Urothelium cell line (cell line): ENCODE measurements around the gene CLHC1.

Experiments
- DNase-seq: peaks from one replicate; pipeline ENCODE4 v3.0.0; 2011; ENCODE audit warnings: low spot score, mixed read lengths
- FAIRE-seq: peaks from 2 replicates; lab custom pipeline; 2011; peaks lifted over from hg19 to GRCh38; lab: Jason Lieb, UNC

CLHC1 gene

DNA sequence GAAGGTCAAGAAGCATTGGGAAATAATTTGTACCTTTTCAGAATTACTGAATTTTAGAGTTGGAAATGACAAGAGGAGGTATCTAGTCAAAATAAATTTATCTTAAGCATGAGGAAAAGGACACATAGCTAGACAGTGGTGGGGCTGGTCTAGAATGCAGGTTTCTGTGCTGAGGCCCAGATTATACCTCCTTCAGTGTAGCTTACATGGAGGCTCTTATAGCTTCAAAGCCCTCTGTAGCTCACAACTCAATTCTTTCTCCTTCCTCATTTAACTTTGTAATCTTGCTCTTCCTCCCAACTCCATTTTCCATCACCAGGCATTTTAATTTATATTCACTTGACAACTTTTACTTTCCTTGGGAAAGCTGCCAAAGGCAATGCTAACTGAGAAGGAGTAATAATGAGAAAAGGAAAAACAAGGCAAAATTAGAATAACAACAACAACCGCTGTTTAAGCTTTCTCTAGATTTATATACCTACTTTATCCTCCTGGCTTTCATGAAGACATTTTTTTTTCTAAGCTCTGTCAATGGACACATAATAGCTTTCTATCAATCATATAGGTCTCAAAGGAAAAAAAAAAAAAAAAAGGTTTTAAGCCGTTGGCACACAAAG, 58.5 kb downstream of the CLHC1 start:
- FAIRE-seq, result no peak
- DNase-seq, result no peak

- no peak for DNase-seq
Observed at GRCh38 chr2:55169915-55170314, 62.2 kb downstream of the CLHC1 start.

GRCh38 chr2:55169359-55169758, 62.7 kb downstream of the CLHC1 start:
- FAIRE-seq, result no peak
- no peak for DNase-seq

More at GRCh38 chr2:55169915-55170314, 62.2 kb downstream of the CLHC1 start:
- no peak for FAIRE-seq

DNA sequence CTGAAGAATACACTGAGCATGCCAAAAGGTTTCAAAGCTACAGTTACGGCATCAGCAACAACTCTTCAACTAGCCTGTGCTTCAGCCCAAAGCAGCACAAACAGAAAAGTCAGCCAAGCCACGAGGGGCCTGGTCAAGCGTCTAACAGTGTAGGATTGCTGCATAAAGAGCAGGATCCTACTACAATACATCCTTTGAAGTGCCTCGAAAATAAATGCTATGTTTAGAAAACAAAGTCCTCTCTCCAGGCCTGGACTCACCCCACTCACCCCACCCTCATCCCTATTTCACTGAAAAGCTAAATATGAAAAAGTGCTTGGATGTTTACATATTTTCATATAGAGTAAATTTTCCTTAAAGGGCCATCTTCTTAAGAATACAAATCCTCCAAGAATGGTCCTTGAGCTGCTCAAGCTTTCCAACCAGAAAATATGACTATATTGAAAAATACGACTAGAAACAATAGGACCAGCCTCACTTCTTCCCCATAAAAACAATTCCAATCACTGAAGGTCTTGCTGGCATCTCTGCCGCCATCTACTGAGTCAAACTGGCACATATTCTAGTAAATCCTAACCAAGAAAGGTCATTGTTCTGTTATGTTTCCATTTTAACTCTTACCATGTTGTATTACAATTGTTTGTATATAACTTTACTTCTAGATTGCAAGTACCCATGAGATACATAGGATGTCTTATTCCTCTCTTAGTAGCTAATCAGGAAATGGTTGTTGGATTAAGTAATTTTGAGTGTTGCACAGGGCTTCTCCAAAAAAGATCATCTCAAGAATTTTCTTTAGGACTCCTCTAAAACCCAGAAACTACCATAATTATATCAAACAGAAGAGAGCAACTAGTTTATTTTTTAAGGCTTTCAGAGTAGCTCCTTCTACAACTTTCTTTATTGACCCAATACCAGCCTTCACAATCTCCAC, 63.6 kb downstream of the CLHC1 start:
- DNase-seq, result peak; percentile 60
- no peak for FAIRE-seq

DNA sequence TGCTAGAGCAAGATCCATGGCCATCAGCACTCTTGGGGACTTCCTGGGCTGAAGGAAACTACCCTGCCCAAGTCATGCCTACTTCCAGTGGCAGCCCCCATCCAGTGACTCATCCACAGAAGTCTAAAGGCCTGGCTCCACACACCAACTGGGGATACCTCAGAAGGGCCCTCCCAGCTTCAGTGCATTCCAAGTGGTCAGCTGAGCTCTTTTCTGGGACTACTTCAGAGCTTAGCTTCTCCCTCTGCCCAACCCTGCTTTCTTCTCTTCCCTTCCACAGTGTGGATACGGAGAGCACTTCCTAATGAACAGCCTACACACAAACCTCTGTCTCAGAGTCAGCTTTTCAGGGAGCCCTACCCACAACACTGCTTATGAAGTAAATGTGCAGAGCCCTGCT, 66.5 kb downstream of the CLHC1 start:
- DNase-seq, result peak; percentile 42
- no peak for FAIRE-seq

DNA sequence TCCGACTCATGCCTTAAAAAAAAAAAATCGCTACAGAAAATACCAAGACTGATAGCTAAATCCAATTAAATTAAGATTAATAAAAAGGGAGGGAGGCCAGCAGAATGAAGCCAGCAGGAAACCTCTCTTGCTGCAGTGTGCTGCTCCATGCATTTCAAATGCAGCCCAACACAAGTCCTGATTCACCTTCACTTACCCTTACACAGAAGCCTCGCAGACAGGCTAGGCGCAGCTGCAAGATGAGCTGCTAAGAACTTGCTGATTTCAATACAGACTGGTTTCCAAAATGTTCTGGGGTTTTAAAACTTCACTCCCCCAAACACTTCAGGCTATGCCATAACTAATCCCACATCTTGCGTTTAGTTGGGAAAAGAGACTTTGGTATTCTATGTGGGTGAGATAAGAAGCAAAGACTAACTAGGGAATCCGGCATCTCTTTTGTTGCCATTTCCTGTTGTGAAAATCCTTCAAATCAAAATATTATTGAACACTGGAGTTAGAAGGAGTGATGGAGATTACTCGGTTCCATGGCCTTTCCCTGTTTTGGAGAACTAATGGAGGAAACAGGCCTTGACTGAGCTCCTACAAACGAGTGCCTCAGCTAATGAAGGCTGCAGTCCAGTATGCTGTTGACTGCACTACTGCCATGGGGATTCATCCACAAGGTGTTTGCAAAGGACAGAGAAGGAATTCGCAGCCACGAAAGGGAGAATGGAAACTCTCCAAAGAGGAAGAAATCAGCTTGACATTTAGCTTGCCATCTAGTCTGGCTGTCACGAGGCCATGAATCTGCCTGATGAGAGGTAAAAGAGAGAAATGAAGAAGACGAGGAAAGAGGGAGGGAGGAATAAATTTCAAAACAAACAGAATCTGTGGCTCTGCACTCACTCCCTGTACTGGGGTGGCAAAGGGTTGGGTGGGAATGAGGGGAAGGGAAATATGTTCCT, 67.3 kb downstream of the CLHC1 start:
- FAIRE-seq (no peak), DNase-seq (no peak)

- FAIRE-seq (no peak), DNase-seq (no peak)
Observed at GRCh38 chr2:55163941-55164390, 68.1 kb downstream of the CLHC1 start.

- no peak for FAIRE-seq
- DNase-seq, result no peak
Observed at GRCh38 chr2:55163274-55163721, 68.8 kb downstream of the CLHC1 start.

- FAIRE-seq, result no peak
- no peak for DNase-seq
Observed at GRCh38 chr2:55162284-55163006, 69.6 kb downstream of the CLHC1 start.

DNA sequence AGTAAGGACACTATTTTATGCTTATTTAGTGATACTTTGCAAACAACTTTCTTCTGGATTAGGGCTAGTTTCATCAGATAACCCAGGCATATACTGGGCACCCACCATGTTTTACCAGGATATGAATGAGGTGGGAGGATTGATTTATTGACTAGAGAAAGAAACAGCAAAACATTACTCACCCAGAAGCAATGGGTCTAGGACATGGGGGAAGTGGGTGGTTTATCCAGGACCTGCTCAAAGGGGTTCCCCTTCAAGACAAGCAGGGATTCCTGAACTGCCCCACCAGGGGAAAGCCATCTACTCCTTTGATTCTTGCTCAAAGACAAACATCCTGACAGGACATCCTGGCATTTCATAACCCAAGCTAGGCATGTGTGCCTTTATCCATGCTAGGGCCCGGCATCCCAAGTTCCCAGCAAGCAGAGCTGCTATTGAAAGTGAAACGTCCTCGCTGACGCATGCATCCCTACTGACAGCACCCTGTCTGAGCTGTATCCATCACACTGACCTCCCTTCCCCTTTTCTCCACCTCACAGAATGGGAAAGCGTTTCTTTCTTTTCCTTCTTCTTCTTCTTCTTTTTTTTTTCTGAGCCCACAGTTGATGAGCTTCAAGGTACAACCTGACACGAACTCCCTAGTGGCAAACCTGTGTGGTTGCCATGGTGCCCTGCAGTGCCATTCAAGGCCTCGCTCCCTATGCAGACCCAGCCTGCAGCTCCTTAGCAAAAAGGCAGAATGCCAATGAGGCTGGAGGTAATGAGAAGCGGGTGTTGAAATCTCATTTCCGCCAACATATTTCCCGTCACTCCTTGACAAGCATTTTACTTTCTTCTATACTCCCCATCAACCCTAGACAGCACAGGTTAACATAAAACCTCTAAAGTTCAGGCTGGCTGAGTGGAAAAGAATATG, 70.5 kb downstream of the CLHC1 start:
- DNase-seq (no peak), FAIRE-seq (no peak)

DNA sequence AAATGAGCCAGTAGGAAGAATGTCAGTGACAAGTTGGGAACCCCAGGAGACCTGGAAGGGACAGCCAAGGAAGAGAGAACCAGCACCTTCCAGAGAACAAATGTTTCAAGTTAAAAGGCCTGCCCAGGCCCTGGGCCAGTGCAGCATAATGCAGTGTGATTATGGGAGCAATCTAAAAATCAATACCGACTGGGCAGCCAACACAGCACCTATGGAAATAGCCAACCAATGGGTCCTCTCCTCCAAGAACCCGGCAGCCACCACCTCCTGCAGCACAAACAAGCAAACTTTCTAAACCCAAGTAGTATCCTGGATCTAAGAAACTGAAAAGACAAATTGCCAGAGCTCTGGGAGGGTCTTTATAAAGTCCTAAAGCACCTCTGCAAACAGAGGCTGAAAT, 71.7 kb downstream of the CLHC1 start:
- FAIRE-seq (no peak), DNase-seq (no peak)

GRCh38 chr2:55159752-55160151, 72.3 kb downstream of the CLHC1 start:
- no peak for DNase-seq
- FAIRE-seq, result no peak

DNA sequence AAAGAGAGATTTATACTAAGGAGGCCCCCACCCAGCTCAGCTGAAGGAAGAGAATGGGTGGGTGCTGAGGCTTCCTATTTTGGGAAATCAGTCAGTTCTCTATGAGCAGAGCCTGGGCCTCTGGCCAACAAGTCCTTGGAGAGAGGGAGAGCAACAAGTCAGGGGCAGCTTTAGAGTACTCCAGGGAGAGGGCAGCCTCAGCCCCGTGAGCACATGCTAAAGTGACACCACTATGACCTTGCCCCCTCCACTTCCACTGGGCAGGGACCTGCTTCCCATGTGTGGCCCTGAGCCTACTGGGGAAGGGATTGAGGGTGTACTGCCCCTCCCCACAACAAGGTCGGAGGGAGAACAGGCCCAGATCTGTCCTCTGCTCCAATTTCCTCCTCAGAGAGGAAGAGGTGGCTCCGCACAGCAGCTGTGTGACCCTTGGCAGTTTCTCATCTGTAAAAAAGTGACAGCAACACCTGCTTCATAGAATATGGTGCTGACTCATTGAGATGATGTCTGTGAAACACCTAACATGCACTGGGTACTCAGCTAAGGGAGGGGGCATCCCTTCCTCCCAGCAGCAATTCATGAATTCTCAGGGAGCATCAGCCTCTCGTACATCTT, 72.9 kb downstream of the CLHC1 start:
- FAIRE-seq (no peak), DNase-seq (no peak)

DNA sequence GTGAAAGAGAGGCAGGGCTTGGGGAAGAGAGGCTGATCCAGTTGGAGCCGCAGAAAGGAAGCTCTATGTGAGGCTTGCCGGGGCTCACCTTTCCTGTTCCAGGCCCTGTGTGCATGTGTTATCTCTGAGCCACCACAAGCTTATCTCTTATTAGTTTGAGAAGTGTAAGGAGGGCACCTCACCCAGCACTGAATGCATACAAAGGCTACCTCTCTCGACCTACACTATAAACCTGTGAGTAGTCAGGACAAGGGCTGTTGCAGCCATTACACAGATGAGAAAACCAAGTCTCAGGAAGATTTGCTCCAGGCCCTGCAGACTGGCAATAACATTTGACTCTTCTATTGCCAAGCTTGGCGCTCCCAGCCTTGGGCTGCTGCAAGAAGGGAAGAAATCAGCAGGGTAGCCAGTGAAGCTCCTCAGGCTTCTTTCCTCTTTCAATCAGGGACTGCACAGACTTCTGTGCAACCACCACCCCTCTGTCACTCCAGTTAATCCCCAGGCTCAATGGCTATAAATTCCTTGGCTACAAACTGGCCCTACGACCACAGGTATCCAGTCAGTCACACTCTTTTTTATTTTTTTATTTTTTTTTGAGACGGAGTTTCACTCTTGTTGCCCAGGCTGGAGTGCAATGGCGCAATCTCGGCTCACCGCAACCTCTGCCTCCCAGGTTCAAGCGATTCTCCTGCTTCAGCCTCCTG, 73.8 kb downstream of the CLHC1 start:
- FAIRE-seq, result no peak
- DNase-seq, result no peak

GRCh38 chr2:55157474-55157884, 74.6 kb downstream of the CLHC1 start:
- DNase-seq (no peak), FAIRE-seq (no peak)

- FAIRE-seq, result no peak
- no peak for DNase-seq
Observed at GRCh38 chr2:55156984-55157383, 75.1 kb downstream of the CLHC1 start.

GRCh38 chr2:55156326-55156725, 75.8 kb downstream of the CLHC1 start:
- DNase-seq (no peak), FAIRE-seq (no peak)

DNA sequence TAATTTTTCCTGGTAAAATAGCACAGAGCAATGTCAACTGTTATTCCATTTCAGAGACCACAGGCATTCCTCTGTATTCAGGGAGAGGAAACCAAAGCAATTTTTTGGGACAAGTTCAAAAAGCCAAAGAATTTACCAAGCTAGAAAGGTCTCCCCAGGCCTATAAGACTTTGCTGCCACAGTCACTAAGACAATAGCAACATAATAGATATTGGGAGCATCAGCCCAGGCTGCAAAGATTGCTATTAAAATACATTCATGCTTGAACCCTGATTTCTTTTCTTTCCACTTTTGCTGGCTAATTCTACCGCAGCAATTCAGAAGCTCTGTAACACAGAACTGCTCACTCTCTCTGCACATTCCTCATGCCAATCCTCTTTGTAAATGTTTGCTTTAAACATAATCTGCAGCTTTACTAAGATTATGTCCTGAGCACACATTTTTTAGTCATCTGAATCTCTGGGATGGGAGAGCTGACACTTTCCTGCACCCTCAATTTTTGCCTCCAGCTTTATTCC, 76.3 kb downstream of the CLHC1 start:
- FAIRE-seq (no peak), DNase-seq (peak; percentile 45)
